Measurements from ENCODE around the gene MAT2B. TPM values are rescaled to one million over a fixed set of nuclear protein-coding genes. Genes with fewer than 3 reads are reported as not detected.

MAT2B gene
- polyA plus RNA-seq, 2 donors: 26.9 to 35.0 TPM

GRCh38 chr5:163544041-163544440, 38.6 kb downstream of the MAT2B start:
- Histone ChIP-seq H3K4me1 (ENCODE audit: control insufficient read depth in 2 of 2, insufficient read depth in 2 of 2, low read length in 1 of 2) (no peaks in the 10 kb centered on the region), H3K4me3 (ENCODE audit: low read depth in 1 of 2, low read length in 2 of 2) (no peak overlapping the region), H3K9me3 (ENCODE audit: control insufficient read depth in 2 of 2, insufficient read depth in 1 of 2, low read depth in 1 of 2, low read length in 1 of 2) (no peaks in the 10 kb centered on the region), H3K36me3 (ENCODE audit: control insufficient read depth in 2 of 2, insufficient read depth in 2 of 2, low read length in 1 of 2) (no peaks in the 10 kb centered on the region), H3K27ac (ENCODE audit: low read depth in 2 of 2, low read length in 1 of 2) (no peak overlapping the region), H3K27me3 (ENCODE audit: control insufficient read depth in 1 of 2, insufficient read depth in 2 of 2, low read length in 2 of 2) (no peaks in the 10 kb centered on the region)
- 81 to 82% methylated on average over 4 of the region's 4 CpGs for WGBS, 2 donors

GRCh38 chr5:163544836-163545235, 39.4 kb downstream of the MAT2B start:
- 90 to 92% methylated on average over 4 of the region's 4 CpGs for WGBS, 2 donors
- Histone ChIP-seq H3K36me3 (ENCODE audit: control insufficient read depth in 2 of 2, insufficient read depth in 2 of 2, low read length in 1 of 2) (no peaks in the 10 kb centered on the region), H3K27ac (ENCODE audit: low read depth in 2 of 2, low read length in 1 of 2) (no peak overlapping the region), H3K9me3 (ENCODE audit: control insufficient read depth in 2 of 2, insufficient read depth in 1 of 2, low read depth in 1 of 2, low read length in 1 of 2) (no peaks in the 10 kb centered on the region), H3K4me3 (ENCODE audit: low read depth in 1 of 2, low read length in 2 of 2) (no peak overlapping the region), H3K27me3 (ENCODE audit: control insufficient read depth in 1 of 2, insufficient read depth in 2 of 2, low read length in 2 of 2) (no peaks in the 10 kb centered on the region), H3K4me1 (ENCODE audit: control insufficient read depth in 2 of 2, insufficient read depth in 2 of 2, low read length in 1 of 2) (no peaks in the 10 kb centered on the region)

- WGBS, 2 donors: 69 to 74% methylated on average over 5 of the region's 5 CpGs
- no peaks in the 10 kb centered on the region for H3K36me3 ChIP-seq (ENCODE audit: control insufficient read depth in 2 of 2, insufficient read depth in 2 of 2, low read length in 1 of 2)
- no peak overlapping the region for H3K4me3 ChIP-seq (ENCODE audit: low read depth in 1 of 2, low read length in 2 of 2)
- H3K27me3 ChIP-seq (ENCODE audit: control insufficient read depth in 1 of 2, insufficient read depth in 2 of 2, low read length in 2 of 2): no peaks in the 10 kb centered on the region
- no peak overlapping the region for H3K27ac ChIP-seq (ENCODE audit: low read depth in 2 of 2, low read length in 1 of 2)
- no peaks in the 10 kb centered on the region for H3K4me1 ChIP-seq (ENCODE audit: control insufficient read depth in 2 of 2, insufficient read depth in 2 of 2, low read length in 1 of 2)
- no peaks in the 10 kb centered on the region for H3K9me3 ChIP-seq (ENCODE audit: control insufficient read depth in 2 of 2, insufficient read depth in 1 of 2, low read depth in 1 of 2, low read length in 1 of 2)
Observed at GRCh38 chr5:163548649-163549048, 43.2 kb downstream of the MAT2B start.

- H3K27ac ChIP-seq (ENCODE audit: low read depth in 2 of 2, low read length in 1 of 2): no peak overlapping the region
- H3K4me1 ChIP-seq (ENCODE audit: control insufficient read depth in 2 of 2, insufficient read depth in 2 of 2, low read length in 1 of 2): no peaks in the 10 kb centered on the region
- H3K4me3 ChIP-seq (ENCODE audit: low read depth in 1 of 2, low read length in 2 of 2): no peak overlapping the region
- H3K36me3 ChIP-seq (ENCODE audit: control insufficient read depth in 2 of 2, insufficient read depth in 2 of 2, low read length in 1 of 2): no peaks in the 10 kb centered on the region
- 80 to 95% methylated on average over 3 of the region's 3 CpGs for WGBS, 2 donors
- H3K27me3 ChIP-seq (ENCODE audit: control insufficient read depth in 1 of 2, insufficient read depth in 2 of 2, low read length in 2 of 2): no peaks in the 10 kb centered on the region
- H3K9me3 ChIP-seq (ENCODE audit: control insufficient read depth in 2 of 2, insufficient read depth in 1 of 2, low read depth in 1 of 2, low read length in 1 of 2): no peaks in the 10 kb centered on the region
Observed at GRCh38 chr5:163551156-163551555, 45.7 kb downstream of the MAT2B start.

- Histone ChIP-seq H3K9me3 (ENCODE audit: control insufficient read depth in 2 of 2, insufficient read depth in 1 of 2, low read depth in 1 of 2, low read length in 1 of 2) (no peaks in the 10 kb centered on the region), H3K27me3 (ENCODE audit: control insufficient read depth in 1 of 2, insufficient read depth in 2 of 2, low read length in 2 of 2) (no peaks in the 10 kb centered on the region), H3K36me3 (ENCODE audit: control insufficient read depth in 2 of 2, insufficient read depth in 2 of 2, low read length in 1 of 2) (no peaks in the 10 kb centered on the region), H3K4me3 (ENCODE audit: low read depth in 1 of 2, low read length in 2 of 2) (no peak overlapping the region), H3K27ac (ENCODE audit: low read depth in 2 of 2, low read length in 1 of 2) (no peak overlapping the region), H3K4me1 (ENCODE audit: control insufficient read depth in 2 of 2, insufficient read depth in 2 of 2, low read length in 1 of 2) (no peaks in the 10 kb centered on the region)
- 93 to 94% methylated on average over 1 of the region's 1 CpG for WGBS, 2 donors
Observed at GRCh38 chr5:163552536-163552935, 47.1 kb downstream of the MAT2B start.

GRCh38 chr5:163561339-163561738, 55.9 kb downstream of the MAT2B start:
- Histone ChIP-seq H3K9me3 (ENCODE audit: control insufficient read depth in 2 of 2, insufficient read depth in 1 of 2, low read depth in 1 of 2, low read length in 1 of 2) (no peaks in the 10 kb centered on the region), H3K4me1 (ENCODE audit: control insufficient read depth in 2 of 2, insufficient read depth in 2 of 2, low read length in 1 of 2) (peaks cover 0 to 4% of the 10 kb centered on the region in 2 donors), H3K27ac (ENCODE audit: low read depth in 2 of 2, low read length in 1 of 2) (no peak overlapping the region), H3K4me3 (ENCODE audit: low read depth in 1 of 2, low read length in 2 of 2) (no peak overlapping the region), H3K27me3 (ENCODE audit: control insufficient read depth in 1 of 2, insufficient read depth in 2 of 2, low read length in 2 of 2) (peaks cover 0 to 4% of the 10 kb centered on the region in 2 donors), H3K36me3 (ENCODE audit: control insufficient read depth in 2 of 2, insufficient read depth in 2 of 2, low read length in 1 of 2) (no peaks in the 10 kb centered on the region)
- 91 to 92% methylated on average over 5 of the region's 5 CpGs for WGBS, 2 donors

GRCh38 chr5:163562071-163562470, 56.7 kb downstream of the MAT2B start:
- no peaks in the 10 kb centered on the region for H3K36me3 ChIP-seq (ENCODE audit: control insufficient read depth in 2 of 2, insufficient read depth in 2 of 2, low read length in 1 of 2)
- peaks cover 0 to 4% of the 10 kb centered on the region in 2 donors for H3K27me3 ChIP-seq (ENCODE audit: control insufficient read depth in 1 of 2, insufficient read depth in 2 of 2, low read length in 2 of 2)
- H3K27ac ChIP-seq (ENCODE audit: low read depth in 2 of 2, low read length in 1 of 2): no peak overlapping the region
- no peak overlapping the region for H3K4me3 ChIP-seq (ENCODE audit: low read depth in 1 of 2, low read length in 2 of 2)
- 49 to 57% methylated on average over 3 of the region's 3 CpGs for WGBS, 2 donors
- peaks cover 0 to 4% of the 10 kb centered on the region in 2 donors for H3K4me1 ChIP-seq (ENCODE audit: control insufficient read depth in 2 of 2, insufficient read depth in 2 of 2, low read length in 1 of 2)
- H3K9me3 ChIP-seq (ENCODE audit: control insufficient read depth in 2 of 2, insufficient read depth in 1 of 2, low read depth in 1 of 2, low read length in 1 of 2): no peaks in the 10 kb centered on the region

GRCh38 chr5:163563112-163563511, 57.7 kb downstream of the MAT2B start:
- Histone ChIP-seq H3K9me3 (ENCODE audit: control insufficient read depth in 2 of 2, insufficient read depth in 1 of 2, low read depth in 1 of 2, low read length in 1 of 2) (no peaks in the 10 kb centered on the region), H3K4me1 (ENCODE audit: control insufficient read depth in 2 of 2, insufficient read depth in 2 of 2, low read length in 1 of 2) (peaks cover 0 to 4% of the 10 kb centered on the region in 2 donors), H3K27me3 (ENCODE audit: control insufficient read depth in 1 of 2, insufficient read depth in 2 of 2, low read length in 2 of 2) (peaks cover 0 to 4% of the 10 kb centered on the region in 2 donors), H3K36me3 (ENCODE audit: control insufficient read depth in 2 of 2, insufficient read depth in 2 of 2, low read length in 1 of 2) (no peaks in the 10 kb centered on the region), H3K27ac (ENCODE audit: low read depth in 2 of 2, low read length in 1 of 2) (no peak overlapping the region), H3K4me3 (ENCODE audit: low read depth in 1 of 2, low read length in 2 of 2) (no peak overlapping the region)
- 21 to 43% methylated on average over 1 of the region's 1 CpG for WGBS, 2 donors

GRCh38 chr5:163563880-163564279, 58.5 kb downstream of the MAT2B start:
- WGBS, 2 donors: 80 to 81% methylated on average over 3 of the region's 3 CpGs
- no peaks in the 10 kb centered on the region for H3K9me3 ChIP-seq (ENCODE audit: control insufficient read depth in 2 of 2, insufficient read depth in 1 of 2, low read depth in 1 of 2, low read length in 1 of 2)
- no peaks in the 10 kb centered on the region for H3K36me3 ChIP-seq (ENCODE audit: control insufficient read depth in 2 of 2, insufficient read depth in 2 of 2, low read length in 1 of 2)
- peaks cover 0 to 5% of the 10 kb centered on the region in 2 donors for H3K27me3 ChIP-seq (ENCODE audit: control insufficient read depth in 1 of 2, insufficient read depth in 2 of 2, low read length in 2 of 2)
- H3K27ac ChIP-seq (ENCODE audit: low read depth in 2 of 2, low read length in 1 of 2): no peak overlapping the region
- H3K4me3 ChIP-seq (ENCODE audit: low read depth in 1 of 2, low read length in 2 of 2): no peak overlapping the region
- peaks cover 0 to 4% of the 10 kb centered on the region in 2 donors for H3K4me1 ChIP-seq (ENCODE audit: control insufficient read depth in 2 of 2, insufficient read depth in 2 of 2, low read length in 1 of 2)

GRCh38 chr5:163564321-163564938, 59.0 kb downstream of the MAT2B start:
- peaks cover 0 to 2% of the 10 kb centered on the region in 2 donors for H3K27me3 ChIP-seq (ENCODE audit: control insufficient read depth in 1 of 2, insufficient read depth in 2 of 2, low read length in 2 of 2)
- no peaks in the 10 kb centered on the region for H3K36me3 ChIP-seq (ENCODE audit: control insufficient read depth in 2 of 2, insufficient read depth in 2 of 2, low read length in 1 of 2)
- peaks cover 0 to 4% of the 10 kb centered on the region in 2 donors for H3K4me1 ChIP-seq (ENCODE audit: control insufficient read depth in 2 of 2, insufficient read depth in 2 of 2, low read length in 1 of 2)
- H3K4me3 ChIP-seq (ENCODE audit: low read depth in 1 of 2, low read length in 2 of 2): no peak overlapping the region
- H3K27ac ChIP-seq (ENCODE audit: low read depth in 2 of 2, low read length in 1 of 2): no peak overlapping the region
- 6 to 8% methylated on average over 7 of the region's 7 CpGs for WGBS, 2 donors
- H3K9me3 ChIP-seq (ENCODE audit: control insufficient read depth in 2 of 2, insufficient read depth in 1 of 2, low read depth in 1 of 2, low read length in 1 of 2): no peaks in the 10 kb centered on the region
